Retina (tissue), 1 donor: ENCODE data around the gene VPS54.

ENCODE experiments used
- DNase-seq: peaks from one replicate; pipeline ENCODE4 v3.0.0-alpha.2; 2016

Gene VPS54

GRCh38 chr2:63893163-63893562, 126.1 kb downstream of the VPS54 start:
- no peak for DNase-seq

GRCh38 chr2:63891488-63892030, 127.7 kb downstream of the VPS54 start:
- DNase-seq: no peak

- DNase-seq: no peak
These were observed 128.6 kb downstream of the VPS54 start for GRCh38 chr2:63890678-63891077.

- DNase-seq: peak; percentile 53
These were observed 130.5 kb downstream of the VPS54 start for GRCh38 chr2:63888490-63889402.

- no peak for DNase-seq
These were observed 131.2 kb downstream of the VPS54 start for GRCh38 chr2:63888053-63888452.

GRCh38 chr2:63886445-63886844, 132.8 kb downstream of the VPS54 start:
- DNase-seq: no peak

GRCh38 chr2:63882395-63883105, 136.7 kb downstream of the VPS54 start:
- no peak for DNase-seq

- peak; percentile 24 for DNase-seq
These were observed 138.0 kb downstream of the VPS54 start for GRCh38 chr2:63881205-63881604.

- no peak for DNase-seq
These were observed 138.6 kb downstream of the VPS54 start for GRCh38 chr2:63880625-63881024.

GRCh38 chr2:63879876-63880433, 139.3 kb downstream of the VPS54 start:
- DNase-seq: no peak

- DNase-seq: no peak
These were observed 140.7 kb downstream of the VPS54 start for GRCh38 chr2:63878486-63878885.

GRCh38 chr2:63876311-63876710, 142.9 kb downstream of the VPS54 start:
- DNase-seq: no peak

GRCh38 chr2:63875559-63876245, 143.5 kb downstream of the VPS54 start:
- DNase-seq: no peak

- DNase-seq: no peak
These were observed 144.1 kb downstream of the VPS54 start for GRCh38 chr2:63875131-63875527.

- DNase-seq: no peak
These were observed 144.8 kb downstream of the VPS54 start for GRCh38 chr2:63874204-63875130.

- no peak for DNase-seq
These were observed 146.5 kb downstream of the VPS54 start for GRCh38 chr2:63872571-63873328.

- no peak for DNase-seq
These were observed 147.4 kb downstream of the VPS54 start for GRCh38 chr2:63871864-63872263.

- DNase-seq: no peak
These were observed 148.5 kb downstream of the VPS54 start for GRCh38 chr2:63870679-63871078.

GRCh38 chr2:63866009-63866709, 153.1 kb downstream of the VPS54 start:
- DNase-seq: no peak

- DNase-seq: no peak
These were observed 153.9 kb downstream of the VPS54 start for GRCh38 chr2:63865159-63865799.
